ENCODE data around the gene ADM5. TPM values are rescaled to one million over a fixed set of nuclear protein-coding genes. Genes with fewer than 3 reads are reported as not detected.
A peak's percentile ranks its signal among the peaks of the same experiment; 100 is the strongest.

The ADM5 gene
- total and polyA plus RNA-seq, 10 donors: 1.4 to 14.2 (median 3.7) TPM

DNA sequence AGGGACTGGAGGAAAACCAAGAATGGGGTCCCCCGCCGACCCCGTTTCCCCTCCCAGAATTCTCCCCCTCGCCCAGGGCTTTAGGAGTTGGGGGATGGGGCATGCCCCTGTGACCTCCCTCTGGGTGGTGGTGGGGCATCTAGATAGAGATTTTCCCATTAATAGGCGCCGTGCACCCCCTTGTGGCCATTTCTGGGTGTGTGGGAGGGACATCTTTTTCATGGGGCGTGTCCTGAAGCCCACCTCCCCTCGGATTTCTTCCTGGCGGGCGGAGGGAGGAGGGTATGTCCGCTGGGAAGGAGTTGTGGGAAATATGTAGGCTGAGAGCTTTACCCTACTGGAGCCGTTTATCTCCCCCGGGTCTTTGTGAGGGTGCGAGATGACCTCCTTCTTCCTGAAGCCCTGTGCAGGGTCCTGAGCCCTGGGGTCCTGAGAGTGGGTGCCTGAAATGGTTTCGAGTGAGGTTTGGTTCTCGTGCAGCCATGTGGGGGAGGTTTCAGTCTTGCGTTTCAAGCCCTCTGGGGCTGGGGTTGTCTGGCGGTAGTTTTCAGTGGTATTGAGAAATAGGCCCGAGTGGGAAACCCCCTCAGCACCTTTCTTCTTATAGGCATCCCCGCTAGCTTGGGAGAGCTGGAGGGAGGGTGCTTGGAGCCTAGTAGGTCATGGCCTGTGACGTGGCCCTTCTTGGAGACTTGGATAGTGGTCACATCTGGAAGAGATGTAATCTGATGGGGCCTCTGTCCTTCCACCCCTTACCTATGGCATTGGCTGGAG is 11.3 kb upstream of the ADM5 start:
- Histone ChIP-seq H3K4me1 (peaks cover 23 to 79% (median 48%) of the 10 kb centered on the region in 6 donors), H3K4me3 (peak overlapping the region; percentile 88 to 100 (median 98)), H3K36me3 (peaks cover 0 to 35% (median 19%) of the 10 kb centered on the region in 6 donors), H3K27me3 (replicated peaks in 1 of 7) (no peaks in the 10 kb centered on the region), H3K9me3 (no peaks in the 10 kb centered on the region), H3K27ac (peak overlapping the region; percentile 89 to 97 (median 94))
- intact Hi-C loops (cut with DNase I; ENCODE audit: low total_unique reads): loop anchor here (10.0 kb wide), 1 partner anchor 103 kb away; no protein-coding TSS in a partner anchor
- 1 to 4% (median 3%) methylated on average over 16 to 21 of the region's 21 CpGs for WGBS, 5 donors
- peak; percentile 46 to 83 (median 72) for TF ChIP-seq CTCF (IDR thresholded peaks at IDR 0.05 in 8 of 11, conservative IDR thresholded peaks at IDR 0.05 in 3 of 11)
- no peak for TF ChIP-seq POLR2AphosphoS5 (IDR thresholded peaks at IDR 0.05)
- DNase-seq: peak; percentile 91

DNA sequence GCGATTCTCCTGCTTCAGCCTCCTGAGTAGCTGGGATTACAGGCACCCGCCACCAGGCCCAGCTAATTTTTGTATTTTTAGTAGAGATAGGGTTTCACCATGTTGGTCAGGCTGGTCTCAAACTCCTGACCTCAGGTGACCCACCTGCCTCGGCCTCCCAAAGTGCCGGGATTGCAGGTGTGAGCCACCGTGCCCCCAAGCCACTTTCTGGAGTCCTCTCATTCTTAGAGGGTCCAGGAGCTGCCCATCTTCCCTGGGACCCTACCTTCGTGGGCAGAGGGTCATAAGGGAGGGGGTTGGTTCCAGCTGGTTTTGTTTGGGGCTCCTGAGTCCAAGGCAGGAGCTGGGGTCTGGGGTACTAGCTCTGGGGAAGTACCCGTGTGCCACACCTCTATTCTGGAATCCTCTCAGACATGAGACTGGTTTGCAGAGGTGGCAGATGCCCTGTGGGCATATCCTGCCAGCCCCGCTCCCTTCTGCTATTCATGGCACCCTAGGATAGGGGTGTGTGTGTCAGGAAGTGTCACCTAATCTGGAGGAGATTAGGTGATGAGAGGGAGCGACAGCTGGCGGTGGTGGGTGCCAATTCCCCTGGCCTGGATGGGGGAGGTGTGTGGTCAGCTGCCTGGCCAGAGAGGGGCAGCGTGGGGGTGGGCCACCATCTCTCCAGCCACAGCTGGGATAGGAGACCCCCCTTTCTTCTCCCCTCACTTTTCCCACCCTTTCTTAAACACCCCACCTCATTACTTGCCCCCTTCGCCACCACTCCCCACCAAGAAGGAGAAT is 10.2 kb upstream of the ADM5 start:
- Histone ChIP-seq H3K4me1 (peaks cover 23 to 71% (median 50%) of the 10 kb centered on the region in 6 donors), H3K27me3 (replicated peaks in 1 of 7) (no peaks in the 10 kb centered on the region), H3K36me3 (peaks cover 0 to 46% (median 30%) of the 10 kb centered on the region in 6 donors), H3K9me3 (no peaks in the 10 kb centered on the region), H3K4me3 (no peak overlapping the region), H3K27ac (peak overlapping the region in 5 of 8 donors; percentile 94 to 97 (median 94))
- 55 to 77% (median 65%) methylated on average over 11 to 12 of the region's 12 CpGs for WGBS, 5 donors
- DNase-seq: peak; percentile 75
- no peak for TF ChIP-seq CTCF (IDR thresholded peaks at IDR 0.05 in 8 of 11, conservative IDR thresholded peaks at IDR 0.05 in 3 of 11)
- no peak for TF ChIP-seq POLR2A (IDR thresholded peaks at IDR 0.05)
- TF ChIP-seq POLR2AphosphoS5 (IDR thresholded peaks at IDR 0.05): no peak
- intact Hi-C loops (cut with DNase I; ENCODE audit: low total_unique reads): loop anchor here (10.0 kb wide), 1 partner anchor 104 kb away; no protein-coding TSS in a partner anchor

DNA sequence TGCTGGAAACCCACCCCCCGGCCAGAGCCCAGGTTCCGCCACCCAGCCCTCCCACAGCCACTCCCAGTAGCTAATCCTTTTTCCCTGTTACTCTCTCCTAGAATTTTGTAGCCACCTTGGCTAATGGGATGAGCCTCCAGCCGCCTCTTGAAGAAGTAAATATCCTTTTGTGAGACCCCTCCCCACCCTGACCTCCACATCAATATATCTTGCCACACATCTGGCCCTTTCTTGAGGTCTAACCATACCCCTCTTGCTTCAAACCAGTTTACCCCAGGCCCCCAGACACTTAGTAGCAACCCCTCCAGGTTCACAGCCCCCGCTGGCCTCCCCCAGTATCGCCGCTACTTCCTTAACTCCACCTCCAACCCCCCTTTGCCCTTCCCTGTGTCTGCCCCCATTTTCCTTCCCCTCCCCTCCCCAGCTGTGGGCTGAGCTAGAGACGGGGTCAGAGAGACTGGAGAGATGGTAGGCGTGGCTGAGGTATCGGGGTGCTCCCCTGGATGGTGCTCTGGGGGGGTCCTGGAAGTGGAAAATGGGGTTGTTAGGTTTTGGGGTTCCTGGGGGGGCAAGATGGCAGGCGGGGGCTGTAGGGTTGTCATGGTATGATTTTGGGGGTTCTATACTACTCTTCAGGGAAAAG is 9.5 kb upstream of the ADM5 start:
- TF ChIP-seq POLR2A (IDR thresholded peaks at IDR 0.05): no peak
- TF ChIP-seq CTCF (IDR thresholded peaks at IDR 0.05 in 8 of 11, conservative IDR thresholded peaks at IDR 0.05 in 3 of 11): no peak
- TF ChIP-seq POLR2AphosphoS5 (IDR thresholded peaks at IDR 0.05): no peak
- peak overlapping the region in 2 of 8 donors; percentile 25 to 57 for H3K4me3 ChIP-seq
- peaks cover under 1 to 54% (median 37%) of the 10 kb centered on the region in 6 donors for H3K36me3 ChIP-seq
- no peaks in the 10 kb centered on the region for H3K27me3 ChIP-seq (replicated peaks in 1 of 7)
- DNase-seq: peak; percentile 49
- peaks cover 23 to 71% (median 48%) of the 10 kb centered on the region in 6 donors for H3K4me1 ChIP-seq
- no peaks in the 10 kb centered on the region for H3K9me3 ChIP-seq
- intact Hi-C loops (cut with DNase I; ENCODE audit: low total_unique reads): loop anchor here (10.0 kb wide), 1 partner anchor 105 kb away; no protein-coding TSS in a partner anchor
- 61 to 78% (median 67%) methylated on average over 10 of the region's 10 CpGs for WGBS, 5 donors
- peak overlapping the region in 7 of 8 donors; percentile 39 to 97 (median 74) for H3K27ac ChIP-seq

Data from spleen (tissue), 11 donors.